A673 (cell line): ENCODE data around the gene C16orf74. TPM values are rescaled to one million over a fixed set of nuclear protein-coding genes. Genes with fewer than 3 reads are reported as not detected.

Experiments used
- Bru-seq: library from RNA; stranded (reverse); fragments of 400-500 nt; gene quantifications from one replicate; lab custom pipeline; 2021; lab: Mats Ljungman, UMichigan
- BruChase-seq, 2 experiments: library from RNA; stranded (reverse); fragments of 400-500 nt; gene quantifications; one replicate each; lab custom pipeline; 2021; lab: Mats Ljungman, UMichigan
- BruUV-seq: library from RNA; stranded (reverse); fragments of 400-500 nt; replicated peaks from 2 replicates; lab custom pipeline; 2021; lab: Mats Ljungman, UMichigan
- CTCF ChIA-PET: fragments of 300-600 bp; sonication (Branson Sonifier 250); formaldehyde crosslinking; loops from one replicate; lab custom pipeline; 2022; ENCODE audit warnings: antibody characterized with exemption; lab: Charles Lee
- POLR2A ChIA-PET: fragments of 300-600 bp; sonication (Branson Sonifier 250); formaldehyde crosslinking; loops from one replicate; lab custom pipeline; 2022; ENCODE audit warnings: antibody characterized with exemption; ENCODE audit not compliant: low non-redundant PET; lab: Charles Lee
- DNase-seq: peaks from one replicate; pipeline ENCODE4 v3.0.0-alpha.2; 2015; ENCODE audit warnings: low spot score
- H3K27ac ChIP-seq: fragments of 200-600 bp; sonication (generic); 2 replicates; pipeline ENCODE4 v1.5.1; 2016; ENCODE audit warnings: mixed run types, low read depth, mild to moderate bottlenecking, mixed read lengths, antibody characterized with exemption, low read length; ENCODE audit not compliant: poor library complexity, severe bottlenecking
- H3K27me3 ChIP-seq: fragments of 200-600 bp; sonication (generic); replicated peaks from 2 replicates; pipeline ENCODE4 v1.6.1; 2017; ENCODE audit warnings: mixed run types, low read depth, mild to moderate bottlenecking, mixed read lengths, antibody characterized with exemption, low read length; ENCODE audit not compliant: insufficient read depth, poor library complexity
- H3K36me3 ChIP-seq: fragments of 200-600 bp; sonication (generic); 2 replicates; pipeline ENCODE4 v1.6.1; 2016; ENCODE audit warnings: mixed run types, mild to moderate bottlenecking, mixed read lengths, antibody characterized with exemption, low read length; ENCODE audit not compliant: insufficient read depth, poor library complexity, severe bottlenecking
- H3K4me1 ChIP-seq: fragments of 200-600 bp; sonication (generic); 2 replicates; pipeline ENCODE4 v1.6.1; 2017; ENCODE audit warnings: mixed run types, mild to moderate bottlenecking, mixed read lengths, antibody characterized with exemption, low read length; ENCODE audit not compliant: insufficient read depth, poor library complexity, severe bottlenecking
- H3K4me3 ChIP-seq: fragments of 200-600 bp; sonication (generic); 2 replicates; pipeline ENCODE4 v1.5.1; 2016; ENCODE audit warnings: low read depth, mixed run types, mild to moderate bottlenecking, mixed read lengths, low read length; ENCODE audit not compliant: poor library complexity, severe bottlenecking
- H3K9me3 ChIP-seq: fragments of 200-600 bp; sonication (generic); 2 replicates; pipeline ENCODE4 v1.6.1; 2016; ENCODE audit warnings: mixed run types, low read depth, mild to moderate bottlenecking, mixed read lengths, antibody characterized with exemption, low read length; ENCODE audit not compliant: poor library complexity, severe bottlenecking
- CTCF ChIP-seq: fragments of 300-800, 200-600 bp; sonication (generic); conservative IDR thresholded peaks from 2 replicates; pipeline ENCODE4 v1.5.1; 2017; ENCODE audit warnings: low read depth, mild to moderate bottlenecking, antibody characterized with exemption, low read length, moderate library complexity, mixed read lengths
- EZH2 ChIP-seq: fragments of 200-600 bp; sonication (generic); IDR thresholded peaks from 2 replicates; pipeline ENCODE4 v1.6.1; 2017; ENCODE audit warnings: borderline replicate concordance, low read depth, mild to moderate bottlenecking, mixed read lengths, antibody characterized with exemption, low read length; ENCODE audit not compliant: poor library complexity, severe bottlenecking
- intact Hi-C: fragments of 100-400 bp; cut with micrococcal nuclease; formaldehyde crosslinking; loops from one replicate; pipeline ENCODE4 v1.10.0; 2022; ENCODE audit not compliant: unreplicated experiment
- long read RNA-seq: library from polyadenylated mRNA; stranded (forward); transcript quantifications from one replicate; pipeline ENCODE4 v2.0.0, GENCODE V29; 2022
- total RNA-seq: library from RNA; stranded (reverse); gene quantifications from 2 replicates; pipeline ENCODE4 v1.2.3, GENCODE V29; 2021

The C16orf74 gene
- total RNA-seq, result 3.8 and 5.9 TPM in 2 replicates
- percentile 39 among the genes with signal in this experiment for Bru-seq, nascent RNA
- BruChase-seq, experiment 1, labeled RNA remaining after a 2-hour chase, result percentile 49 among the genes with signal in this experiment
- BruChase-seq, experiment 2, labeled RNA remaining after a 6-hour chase, result percentile 53 among the genes with signal in this experiment
- long read RNA-seq, partial matches to known transcripts, result 0 of 11 reads
- long read RNA-seq, other reads (novel, unspliced or antisense), result 3 of 11 reads

GRCh38 chr16:85750827-85751697 is at the start of gene C16orf74:
Gene C16orf74 (minus strand): TSS chr16:85751096. CDS start chr16:85735217, 15,879 bp downstream.
- intact Hi-C loops, result no loop called here
- H3K27ac ChIP-seq, result peak within 1 kb of the TSS; percentile 64
- DNase-seq, result peak; percentile 53
- CTCF ChIA-PET, result no interaction called here
- TF ChIP-seq EZH2 (no peak), CTCF (no peak)
- H3K27me3 ChIP-seq, result no peaks in the 10 kb centered on the region
- peak within 1 kb of the TSS; percentile 64 for H3K4me3 ChIP-seq
- H3K4me1 ChIP-seq, result peaks cover 53% of the 10 kb centered on the region
- POLR2A ChIA-PET, result no interaction called here
- BruUV-seq, result no TSS peak
- no peaks in the 10 kb centered on the region for H3K36me3 ChIP-seq
- H3K9me3 ChIP-seq, result no peaks in the 10 kb centered on the region

DNA sequence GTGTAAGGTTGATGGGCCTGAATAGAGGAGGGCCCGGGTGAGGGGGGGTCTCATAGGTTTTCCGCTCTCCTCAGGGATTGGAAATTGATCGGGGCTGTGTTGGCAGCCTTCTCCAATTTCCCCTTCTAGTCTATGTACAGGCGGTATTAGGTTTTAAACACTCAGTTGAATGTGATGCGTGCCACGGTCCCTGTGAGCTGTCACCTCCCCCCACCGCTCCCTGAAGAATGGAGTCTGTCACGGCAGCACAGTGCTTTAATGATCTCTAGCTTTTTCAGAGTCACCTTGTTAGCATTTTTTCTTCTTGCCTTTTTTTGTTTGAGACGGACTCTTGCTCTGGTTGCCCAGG is 49.4 kb upstream of the C16orf74 start:
- peaks cover 55% of the 10 kb centered on the region for H3K36me3 ChIP-seq
- no TSS peak for BruUV-seq
- no peaks in the 10 kb centered on the region for H3K27me3 ChIP-seq
- peaks cover 9% of the 10 kb centered on the region for H3K4me1 ChIP-seq
- no peak for TF ChIP-seq CTCF
- TF ChIP-seq EZH2, result no peak
- POLR2A ChIA-PET, result interaction anchor here (0.7 kb wide), 1 partner anchor 109 kb away, joined by 4 read pairs; no protein-coding TSS in a partner anchor
- H3K27ac ChIP-seq, result peak overlapping the region; percentile 96
- DNase-seq, result no peak
- no peaks in the 10 kb centered on the region for H3K9me3 ChIP-seq
- intact Hi-C loops, result no loop called here
- H3K4me3 ChIP-seq, result peak overlapping the region; percentile 100
- CTCF ChIA-PET, result no interaction called here

DNA sequence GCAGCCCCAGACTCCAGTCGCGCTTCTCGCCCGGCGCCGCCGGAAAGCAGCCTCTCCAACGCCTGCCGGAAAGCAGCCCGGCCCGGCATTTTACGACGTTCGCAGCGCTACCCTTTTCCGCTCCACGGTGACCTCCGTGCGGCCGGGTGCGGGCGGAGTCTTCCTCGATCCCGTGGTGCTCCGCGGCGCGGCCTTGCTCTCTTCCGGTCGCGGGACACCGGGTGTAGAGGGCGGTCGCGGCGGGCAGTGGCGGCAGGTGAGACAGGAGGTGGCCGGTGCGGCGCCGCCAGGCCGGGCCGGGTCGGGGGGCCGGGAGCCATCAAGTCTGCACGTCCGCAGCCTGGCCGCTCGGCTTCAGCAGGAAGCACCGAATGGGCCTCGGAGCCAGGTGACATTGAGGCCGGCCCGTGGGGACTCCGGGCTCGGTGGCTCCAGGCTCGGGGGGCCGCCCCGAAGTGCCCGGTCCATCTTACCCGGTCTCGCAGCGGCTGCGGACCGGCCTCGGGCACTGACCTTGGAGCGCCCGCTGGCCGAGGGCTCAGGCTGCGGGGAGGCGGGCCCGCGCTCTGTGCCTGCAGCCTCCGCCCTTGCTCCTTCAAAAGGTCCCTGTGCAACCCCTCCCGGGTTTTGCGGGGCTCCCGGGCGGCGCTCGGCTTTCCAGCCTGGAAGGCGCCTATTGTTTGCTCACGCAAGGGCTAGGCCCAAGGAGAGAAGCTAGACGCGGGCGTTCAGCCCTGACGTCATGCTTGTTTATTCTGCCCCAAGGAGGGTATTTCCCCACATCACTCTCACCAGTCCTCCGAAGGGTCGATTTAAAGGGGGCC is 48.8 kb upstream of the C16orf74 start, which contains the start of the genes COX4I1 and EMC8:
TSS of gene COX4I1 (plus strand) at position 199 of the 824 bp plus-strand sequence. CDS start 1,511 bp downstream, outside the sequence.
TSS of gene EMC8 (minus strand) at position 48 of the 824 bp plus-strand sequence. CDS start 249 bp downstream, outside the sequence.
- Histone ChIP-seq H3K4me3 (peak within 1 kb of the TSS; percentile 100), H3K27me3 (no peaks in the 10 kb centered on the region), H3K27ac (peak within 1 kb of the TSS; percentile 96), H3K36me3 (peaks cover 50% of the 10 kb centered on the region), H3K9me3 (no peaks in the 10 kb centered on the region), H3K4me1 (peaks cover 9% of the 10 kb centered on the region)
- peak; percentile 95 for DNase-seq
- TF ChIP-seq CTCF (no peak), EZH2 (no peak)
- no TSS peak for BruUV-seq
- intact Hi-C loops, result no loop called here
- CTCF ChIA-PET, result no interaction called here
- POLR2A ChIA-PET, result interaction anchor here (0.7 kb wide), 1 partner anchor 110 kb away, joined by 4 read pairs; no protein-coding TSS in a partner anchor
